ENCODE measurements around the gene SCG3. TPM values are rescaled to one million over a fixed set of nuclear protein-coding genes. Genes with fewer than 3 reads are reported as not detected.

Gene SCG3
- total RNA-seq, 1 experiment from 2014 or later = 22.7 TPM

DNA sequence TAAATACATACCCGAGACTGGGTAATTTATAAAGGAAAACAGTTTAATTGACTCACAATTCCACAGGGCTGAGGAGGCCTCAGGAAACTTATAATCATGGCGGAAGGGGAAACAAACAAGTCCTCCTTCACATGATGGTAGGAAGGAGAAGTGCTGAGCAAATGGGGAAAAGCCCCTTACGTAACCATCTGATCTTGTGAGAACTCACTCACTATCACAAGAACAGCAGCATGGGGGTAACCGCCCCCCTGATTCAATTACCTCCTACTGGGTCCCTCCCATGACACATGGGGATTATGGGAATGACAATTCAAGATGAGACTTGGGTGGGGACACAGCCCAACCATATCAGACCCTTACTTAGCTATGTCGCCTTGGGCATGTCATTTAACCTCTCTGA, 27.7 kb downstream of the SCG3 start:
- Histone ChIP-seq H3K23ac (ENCODE audit: insufficient read length, low read depth, low read length) (no peak overlapping the region), H2AFZ (ENCODE audit: low read length) (no peak overlapping the region), H3K27me3 (ENCODE audit: insufficient read depth, low read length) (no peaks in the 10 kb centered on the region), H3T11ph (ENCODE audit: low read length) (no peak overlapping the region), H2BK5ac (ENCODE audit: insufficient read length, low read length) (no peak overlapping the region), H2BK120ac (ENCODE audit: low read depth, low read length, poor library complexity, severe bottlenecking) (no peak overlapping the region), H3K9me3 (ENCODE audit: control insufficient read depth, low read depth, low read length) (no peaks in the 10 kb centered on the region), H3K9ac (ENCODE audit: extremely low read depth, insufficient read length, low read length) (no peak overlapping the region), H3K14ac (ENCODE audit: insufficient read depth, low read length) (no peak overlapping the region), H2BK15ac (ENCODE audit: low read depth, low read length) (no peak overlapping the region), H3K79me1 (ENCODE audit: insufficient read depth, low read depth, low read length, poor library complexity, severe bottlenecking) (no peaks in the 10 kb centered on the region), H2BK20ac (ENCODE audit: low read depth, low read length, poor library complexity, severe bottlenecking) (no peak overlapping the region), H2BK12ac (ENCODE audit: insufficient read length, low read depth, low read length) (no peak overlapping the region), H4K91ac (ENCODE audit: insufficient read length, low read depth, low read length) (no peak overlapping the region), H4K5ac (ENCODE audit: insufficient read length, low read depth, low read length) (no peak overlapping the region), H3K56ac (ENCODE audit: insufficient read length, low read depth, low read length) (no peak overlapping the region), H3K4me1 (ENCODE audit: insufficient read depth, low read length) (no peaks in the 10 kb centered on the region), H4K8ac (replicated peaks; ENCODE audit: insufficient read length, low read depth, low read length) (no peak overlapping the region), H3K4me2 (ENCODE audit: insufficient read depth, insufficient read length, low read length) (no peak overlapping the region), H3K79me2 (ENCODE audit: insufficient read depth, low read length) (no peaks in the 10 kb centered on the region), H2AK5ac (ENCODE audit: insufficient read length, low read length) (no peak overlapping the region), H3K4ac (ENCODE audit: low read depth, low read length) (no peak overlapping the region), H3K18ac (ENCODE audit: insufficient read length, low read depth, low read length) (no peak overlapping the region), H4K20me1 (ENCODE audit: control insufficient read depth, insufficient read depth, insufficient read length) (no peaks in the 10 kb centered on the region), H3K23me2 (ENCODE audit: insufficient read length, low read depth, low read length, poor library complexity, severe bottlenecking) (no peaks in the 10 kb centered on the region), H3K27ac (ENCODE audit: insufficient read length, low read depth, low read length) (no peak overlapping the region)
- no peak overlapping the region for H3K27ac Mint-ChIP-seq
- TF ChIP-seq, protein P1, sequence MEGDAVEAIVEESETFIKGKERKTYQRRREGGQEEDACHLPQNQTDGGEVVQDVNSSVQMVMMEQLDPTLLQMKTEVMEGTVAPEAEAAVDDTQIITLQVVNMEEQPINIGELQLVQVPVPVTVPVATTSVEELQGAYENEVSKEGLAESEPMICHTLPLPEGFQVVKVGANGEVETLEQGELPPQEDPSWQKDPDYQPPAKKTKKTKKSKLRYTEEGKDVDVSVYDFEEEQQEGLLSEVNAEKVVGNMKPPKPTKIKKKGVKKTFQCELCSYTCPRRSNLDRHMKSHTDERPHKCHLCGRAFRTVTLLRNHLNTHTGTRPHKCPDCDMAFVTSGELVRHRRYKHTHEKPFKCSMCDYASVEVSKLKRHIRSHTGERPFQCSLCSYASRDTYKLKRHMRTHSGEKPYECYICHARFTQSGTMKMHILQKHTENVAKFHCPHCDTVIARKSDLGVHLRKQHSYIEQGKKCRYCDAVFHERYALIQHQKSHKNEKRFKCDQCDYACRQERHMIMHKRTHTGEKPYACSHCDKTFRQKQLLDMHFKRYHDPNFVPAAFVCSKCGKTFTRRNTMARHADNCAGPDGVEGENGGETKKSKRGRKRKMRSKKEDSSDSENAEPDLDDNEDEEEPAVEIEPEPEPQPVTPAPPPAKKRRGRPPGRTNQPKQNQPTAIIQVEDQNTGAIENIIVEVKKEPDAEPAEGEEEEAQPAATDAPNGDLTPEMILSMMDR (conservative IDR thresholded peaks at IDR 0.05) = no peak
- no peaks in the 10 kb centered on the region for H3K27me3 Mint-ChIP-seq (ENCODE audit: low read depth)
- no peak overlapping the region for H3K4me3 Mint-ChIP-seq
- WGBS (ENCODE audit: extremely low coverage, insufficient read length, low lambda C conversion rate) = no CpG with 5 or more reads among the region's 5 CpGs
- no peaks in the 10 kb centered on the region for H3K9me3 Mint-ChIP-seq
- H3K36me3 Mint-ChIP-seq (ENCODE audit: insufficient read depth in 1 of 3, low read depth in 3 of 3) = no peaks in the 10 kb centered on the region; a peak in 3 of 7 replicates
- no peaks in the 10 kb centered on the region for H3K4me1 Mint-ChIP-seq
- DNase-seq = no peak
